ENCODE results near the gene TIMM17B. TPM values are rescaled to one million over a fixed set of nuclear protein-coding genes. Genes with fewer than 3 reads are reported as not detected.

TIMM17B gene
- total RNA-seq = 43.5 and 45.7 TPM in 2 replicates

DNA sequence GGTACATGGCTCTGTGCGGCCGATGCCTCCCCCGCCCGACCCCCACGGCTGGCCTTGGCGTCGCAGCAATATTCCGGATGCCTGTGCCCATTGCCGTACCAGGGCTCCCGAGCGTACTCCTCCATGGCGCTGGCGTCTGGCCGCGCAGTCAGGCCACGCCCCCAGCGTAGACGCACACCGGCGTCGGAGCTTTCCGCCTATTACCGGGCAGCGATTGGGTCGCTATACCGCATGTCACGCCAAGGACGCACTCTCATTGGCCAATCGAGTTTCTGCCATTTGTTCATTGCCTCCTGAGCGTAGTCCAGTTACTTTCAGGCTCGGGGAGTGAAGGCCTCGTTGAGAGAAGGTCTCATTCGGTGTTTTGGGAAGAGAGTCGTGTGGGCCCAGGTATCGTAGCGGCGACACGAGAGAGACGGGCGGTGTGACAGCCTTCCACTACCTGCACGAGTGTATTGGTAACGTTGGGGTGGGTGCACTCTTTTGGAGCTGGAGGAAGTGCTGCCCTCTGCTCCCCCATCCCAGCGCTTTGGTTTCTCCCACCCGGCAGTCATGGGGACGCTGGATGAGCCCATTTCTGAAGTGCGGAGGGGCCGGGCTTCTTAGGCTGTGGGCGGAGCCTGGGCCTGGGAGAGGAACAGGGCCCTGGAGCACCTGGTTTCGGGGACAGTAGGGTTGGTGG is at the start of gene TIMM17B, which contains the start of gene PQBP1:
TSS of gene TIMM17B (minus strand) at position 144 of the 682 bp plus-strand sequence. CDS start at position 125, 19 bp downstream.
TSS of gene PQBP1 (plus strand) at position 306 of the 682 bp plus-strand sequence. CDS start 580 bp downstream, outside the sequence.

DNA sequence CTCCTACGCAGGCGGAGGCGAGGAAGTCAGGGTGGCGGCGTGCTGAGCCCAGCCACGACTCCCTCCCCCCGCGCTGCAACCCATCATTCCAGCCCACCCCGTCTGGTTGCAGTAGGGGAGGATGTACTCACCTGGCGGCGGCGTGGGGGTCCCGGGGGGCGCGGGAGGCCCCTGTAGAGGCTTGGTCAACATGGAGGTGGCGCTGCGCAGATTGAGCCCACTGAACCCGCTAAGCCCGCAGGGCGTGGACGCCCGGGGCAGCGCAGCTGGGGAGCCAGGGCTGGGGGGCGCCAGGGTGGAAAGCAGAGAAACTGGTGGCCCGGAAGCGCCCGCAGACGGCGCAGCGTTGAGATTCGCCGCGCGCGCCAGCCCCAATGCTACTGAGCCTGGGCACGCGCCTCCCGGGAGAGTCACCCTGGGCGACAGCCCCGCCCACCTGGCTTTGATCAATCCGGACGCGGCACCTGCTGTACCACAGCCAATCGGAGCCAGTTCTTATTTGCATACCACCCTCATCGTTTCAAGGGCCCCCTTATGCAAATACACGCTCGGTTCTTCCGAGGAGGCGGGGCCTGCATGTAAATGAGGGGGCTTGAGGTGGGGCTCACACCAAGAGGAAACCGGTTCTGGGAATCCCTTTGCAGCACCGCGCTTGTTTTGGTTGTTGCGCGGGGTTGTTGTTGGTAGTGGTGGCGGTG is 21.2 kb upstream of the TIMM17B start, which contains the start of gene PIM2:
TSS of gene PIM2 (minus strand) at position 382 of the 698 bp plus-strand sequence. CDS start at position 192, 190 bp downstream.

DNA sequence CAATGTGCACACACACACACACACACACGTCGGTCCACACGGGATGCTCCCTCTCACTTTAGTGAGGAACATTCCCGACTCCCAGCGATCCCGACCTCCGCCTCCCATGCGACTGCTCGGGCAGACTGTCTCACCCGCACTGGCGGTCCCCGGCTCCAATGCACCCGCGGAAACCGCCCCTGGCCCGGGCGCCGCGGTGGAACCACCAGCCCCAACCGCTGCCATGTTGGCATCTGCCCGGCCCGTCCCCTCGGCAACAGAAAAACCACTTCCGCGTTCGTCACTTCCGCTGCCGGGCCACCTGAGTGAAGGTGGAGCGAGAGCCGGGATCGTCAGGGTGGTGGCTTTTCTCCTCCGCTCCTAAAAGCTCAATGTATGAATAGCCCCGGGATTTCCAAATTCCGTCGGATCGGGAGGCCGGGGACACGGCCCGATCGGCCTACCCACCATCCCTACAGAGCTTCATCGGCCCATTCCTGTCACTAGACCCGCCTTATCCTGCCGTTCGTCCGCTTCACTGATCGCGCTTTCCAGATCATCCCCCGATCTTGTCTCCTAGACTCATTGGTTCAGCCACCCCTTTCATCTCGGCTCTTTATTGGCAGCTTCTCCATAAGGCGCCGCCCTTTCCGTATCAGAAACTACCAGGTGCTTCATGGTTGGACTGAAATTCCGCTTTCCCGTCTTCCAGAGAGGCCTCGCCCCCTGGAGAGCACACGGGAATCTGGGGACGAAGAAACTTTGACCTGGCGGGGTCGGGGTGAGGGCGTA is 14.0 kb upstream of the TIMM17B start, which contains the start of gene SLC35A2:
TSS of gene SLC35A2 (minus strand) at position 235 of the 771 bp plus-strand sequence. CDS start at position 225, 10 bp downstream.

Other genes with a start within 250 kb of the TIMM17B start
- 0.58 TPM in 1 of 2 replicates, not detected in the other for gene WAS, start 214.0 kb downstream of the TIMM17B start, total RNA-seq
- 10.5 and 10.7 TPM in 2 replicates for gene SUV39H1, start 201.0 kb downstream of the TIMM17B start, total RNA-seq
- not detected in 2 replicates for gene GLOD5, start 136.0 kb downstream of the TIMM17B start, total RNA-seq
- gene GATA1, start 111.2 kb downstream of the TIMM17B start, total RNA-seq = not detected in 2 replicates
- 30.3 and 31.7 TPM in 2 replicates for gene HDAC6, start 95.7 kb downstream of the TIMM17B start, total RNA-seq
- gene ERAS, start 71.3 kb downstream of the TIMM17B start, total RNA-seq = not detected in 2 replicates
- gene PCSK1N, start 62.2 kb downstream of the TIMM17B start, total RNA-seq = 0.53 TPM in 1 of 2 replicates, not detected in the other
- gene PQBP1, start 162 bp upstream of the TIMM17B start, total RNA-seq = 56.4 and 83.3 TPM in 2 replicates
- 41.5 and 46.1 TPM in 2 replicates for gene SLC35A2, start 13.9 kb upstream of the TIMM17B start, total RNA-seq
- gene PIM2, start 21.3 kb upstream of the TIMM17B start, total RNA-seq = 6.9 and 7.4 TPM in 2 replicates
- gene OTUD5, start 59.8 kb upstream of the TIMM17B start, total RNA-seq = 39.2 and 48.0 TPM in 2 replicates
- gene KCND1, start 74.1 kb upstream of the TIMM17B start, total RNA-seq = 1.4 and 2.0 TPM in 2 replicates
- 11.3 and 19.0 TPM in 2 replicates for gene GRIPAP1, start 104.5 kb upstream of the TIMM17B start, total RNA-seq
- gene TFE3, start 145.6 kb upstream of the TIMM17B start, total RNA-seq = 66.3 and 69.2 TPM in 2 replicates
- 0.58 and 1.4 TPM in 2 replicates for gene CCDC120, start 161.2 kb upstream of the TIMM17B start, total RNA-seq
- gene PRAF2, start 176.2 kb upstream of the TIMM17B start, total RNA-seq = 19.7 and 34.6 TPM in 2 replicates
- 55.6 and 65.9 TPM in 2 replicates for gene WDR45, start 182.1 kb upstream of the TIMM17B start, total RNA-seq
- 27.4 and 34.4 TPM in 2 replicates for gene GPKOW, start 226.0 kb upstream of the TIMM17B start, total RNA-seq